WERI-Rb-1 (cell line): ENCODE results near the gene SLC35C1.
"Not testable (repeated sequence)": the region's sequence is repeated elsewhere in the genome, so short reads cannot be mapped to it uniquely, and the experiment has no call there.

Source experiments
- DNase-seq: peaks from one replicate; pipeline ENCODE4 v3.0.0-alpha.2; 2020
- H3K27ac ChIP-seq: fragments of 250-450 bp; sonication (Bioruptor Pico); 2 replicates; pipeline ENCODE4 v1.5.1; 2020; ENCODE audit warnings: mild to moderate bottlenecking, moderate library complexity
- H3K27me3 ChIP-seq: fragments of 250-450 bp; sonication (Bioruptor Pico); 2 replicates; pipeline ENCODE4 v1.5.1; 2021; ENCODE audit warnings: mild to moderate bottlenecking, low read depth, moderate library complexity; ENCODE audit not compliant: insufficient read depth, severe bottlenecking
- H3K36me3 ChIP-seq: fragments of 250-450 bp; sonication (Bioruptor Pico); 2 replicates; pipeline ENCODE4 v1.5.1; 2020; ENCODE audit warnings: mild to moderate bottlenecking, moderate library complexity
- H3K4me3 ChIP-seq: 2 replicates; pipeline ENCODE4 v1.5.1; 2011; ENCODE audit warnings: low read depth, mild to moderate bottlenecking, control low read depth, low read length
- H3K9me3 ChIP-seq: fragments of 250-450 bp; sonication (Bioruptor Pico); 2 replicates; pipeline ENCODE4 v1.5.1; 2021; ENCODE audit warnings: mild to moderate bottlenecking, moderate library complexity; ENCODE audit not compliant: severe bottlenecking
- TF ChIP-seq, protein P1 (sequence below): IDR thresholded peaks from 2 replicates; pipeline ENCODE4 v1.5.1; 2011; ENCODE audit warnings: low read depth, mild to moderate bottlenecking, control low read depth, inconsistent platforms, low read length

The SLC35C1 gene

GRCh38 chr11:45806072-45806933 lies 1.4 kb downstream of the SLC35C1 start:
- peaks cover 6% of the 10 kb centered on the region for H3K36me3 ChIP-seq

DNA sequence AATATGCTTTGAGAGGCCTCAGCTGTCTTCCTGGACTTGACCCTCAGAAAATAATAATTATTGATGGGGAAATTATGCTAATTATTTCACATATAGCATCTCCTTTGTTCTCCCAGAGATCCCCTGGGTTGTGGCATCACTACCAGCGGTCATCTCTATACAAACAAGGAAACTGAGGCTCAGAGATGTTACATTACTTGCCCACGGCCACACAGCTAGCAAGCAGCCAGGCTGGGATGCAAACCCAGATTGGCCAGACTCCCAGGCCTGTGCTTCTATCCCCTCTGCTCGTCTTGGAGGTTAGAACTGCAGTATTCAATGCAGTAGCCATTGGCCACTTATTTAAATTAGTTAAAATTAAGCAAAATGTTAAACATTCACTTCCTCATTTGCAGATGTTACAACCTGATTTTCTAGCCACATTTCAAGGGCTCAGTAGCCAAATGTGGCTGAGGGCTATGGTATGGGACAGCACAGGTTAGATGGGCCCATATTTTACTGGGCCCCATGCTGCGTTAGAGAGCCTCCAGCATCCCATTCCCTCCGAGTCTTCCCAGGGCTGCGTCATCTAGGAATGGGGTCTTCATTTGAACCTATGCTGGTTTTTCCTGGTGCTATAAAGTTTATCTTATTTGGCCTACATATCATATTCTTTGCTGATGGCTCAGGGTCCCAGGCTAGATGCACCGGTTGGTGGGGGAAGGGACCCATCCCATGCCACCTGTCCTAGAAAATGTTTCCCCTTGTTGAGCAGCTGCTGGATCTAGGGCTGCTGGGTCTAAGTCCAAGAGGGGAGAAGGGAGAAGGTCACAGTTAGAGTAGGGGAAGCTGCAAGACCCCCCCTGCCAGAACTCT lies 2.2 kb downstream of the SLC35C1 start:
- Histone ChIP-seq H3K27ac (no peak overlapping the region), H3K36me3 (peaks cover 10% of the 10 kb centered on the region), H3K27me3 (no peaks in the 10 kb centered on the region), H3K4me3 (no peak overlapping the region), H3K9me3 (no peaks in the 10 kb centered on the region)
- DNase-seq, result no peak
- TF ChIP-seq, protein P1, sequence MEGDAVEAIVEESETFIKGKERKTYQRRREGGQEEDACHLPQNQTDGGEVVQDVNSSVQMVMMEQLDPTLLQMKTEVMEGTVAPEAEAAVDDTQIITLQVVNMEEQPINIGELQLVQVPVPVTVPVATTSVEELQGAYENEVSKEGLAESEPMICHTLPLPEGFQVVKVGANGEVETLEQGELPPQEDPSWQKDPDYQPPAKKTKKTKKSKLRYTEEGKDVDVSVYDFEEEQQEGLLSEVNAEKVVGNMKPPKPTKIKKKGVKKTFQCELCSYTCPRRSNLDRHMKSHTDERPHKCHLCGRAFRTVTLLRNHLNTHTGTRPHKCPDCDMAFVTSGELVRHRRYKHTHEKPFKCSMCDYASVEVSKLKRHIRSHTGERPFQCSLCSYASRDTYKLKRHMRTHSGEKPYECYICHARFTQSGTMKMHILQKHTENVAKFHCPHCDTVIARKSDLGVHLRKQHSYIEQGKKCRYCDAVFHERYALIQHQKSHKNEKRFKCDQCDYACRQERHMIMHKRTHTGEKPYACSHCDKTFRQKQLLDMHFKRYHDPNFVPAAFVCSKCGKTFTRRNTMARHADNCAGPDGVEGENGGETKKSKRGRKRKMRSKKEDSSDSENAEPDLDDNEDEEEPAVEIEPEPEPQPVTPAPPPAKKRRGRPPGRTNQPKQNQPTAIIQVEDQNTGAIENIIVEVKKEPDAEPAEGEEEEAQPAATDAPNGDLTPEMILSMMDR, result no peak

More at GRCh38 chr11:45806072-45806933, 1.4 kb downstream of the SLC35C1 start:
- H3K4me3 ChIP-seq, result no peak overlapping the region
- H3K9me3 ChIP-seq, result no peaks in the 10 kb centered on the region
- TF ChIP-seq, protein P1, result no peak
- no peak for DNase-seq
- H3K27ac ChIP-seq, result no peak overlapping the region
- no peaks in the 10 kb centered on the region for H3K27me3 ChIP-seq

DNA sequence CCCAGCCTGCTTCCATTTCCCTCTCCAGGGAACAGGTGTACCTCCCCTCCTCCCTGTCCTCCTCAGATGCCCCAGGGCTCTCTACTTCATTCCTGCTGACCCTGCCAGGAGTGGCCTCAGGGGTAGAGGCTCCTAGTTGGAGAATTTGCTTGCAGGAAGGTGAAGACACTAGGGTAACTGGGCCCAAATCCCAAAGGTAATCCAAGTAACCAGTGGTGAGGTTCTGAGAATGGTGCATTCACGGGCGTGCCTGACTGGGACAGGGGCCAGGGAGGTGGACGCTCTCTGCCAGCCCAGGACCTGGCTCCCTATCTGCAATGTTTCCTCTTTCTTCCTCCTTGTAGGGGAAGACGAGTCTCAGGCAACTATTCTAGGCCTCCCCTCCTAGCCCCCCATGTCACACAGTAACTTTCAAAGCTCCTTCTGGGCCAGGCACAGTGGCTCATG lies 2.9 kb downstream of the SLC35C1 start:
- no peak for DNase-seq
- TF ChIP-seq, protein P1, result no peak

DNA sequence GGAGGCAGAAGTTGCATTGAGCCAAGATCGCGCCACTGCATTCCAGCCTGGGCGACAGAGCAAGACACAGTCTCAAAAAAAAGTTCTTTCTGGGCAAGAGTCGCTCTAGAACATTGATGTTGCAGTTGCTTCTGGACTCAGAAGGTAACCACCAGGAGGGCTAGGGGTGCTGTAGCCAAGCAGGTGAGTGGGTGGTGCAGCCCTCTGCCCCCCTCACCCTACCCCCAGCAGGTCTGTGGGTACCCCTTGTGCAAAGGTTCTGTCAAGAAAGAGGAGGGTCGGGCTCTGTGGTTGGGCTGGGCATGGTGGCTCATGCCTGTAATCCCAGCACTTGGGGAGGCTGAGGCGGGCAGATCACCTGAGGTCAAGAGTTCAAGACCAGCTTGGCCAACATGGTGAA lies 3.5 kb downstream of the SLC35C1 start:
- H3K36me3 ChIP-seq, H3K4me3 ChIP-seq, H3K9me3 ChIP-seq, H3K27ac ChIP-seq, DNase-seq, H3K27me3 ChIP-seq: not testable (repeated sequence)

More for the DNA sequence above, 2.9 kb downstream of the SLC35C1 start:
- H3K4me3 ChIP-seq, result no peak overlapping the region
- peaks cover 10% of the 10 kb centered on the region for H3K36me3 ChIP-seq
- H3K27me3 ChIP-seq, result no peaks in the 10 kb centered on the region
- no peak overlapping the region for H3K27ac ChIP-seq
- H3K9me3 ChIP-seq, result no peaks in the 10 kb centered on the region

GRCh38 chr11:45809456-45810395 lies 4.8 kb downstream of the SLC35C1 start:
- TF ChIP-seq, protein P1, result no peak
- Histone ChIP-seq H3K36me3 (peaks cover 10% of the 10 kb centered on the region), H3K9me3 (no peaks in the 10 kb centered on the region), H3K27ac (no peak overlapping the region), H3K27me3 (no peaks in the 10 kb centered on the region), H3K4me3 (no peak overlapping the region)
- DNase-seq, result no peak
